Measurements from ENCODE around the gene SERPINH1.

Gene SERPINH1

DNA sequence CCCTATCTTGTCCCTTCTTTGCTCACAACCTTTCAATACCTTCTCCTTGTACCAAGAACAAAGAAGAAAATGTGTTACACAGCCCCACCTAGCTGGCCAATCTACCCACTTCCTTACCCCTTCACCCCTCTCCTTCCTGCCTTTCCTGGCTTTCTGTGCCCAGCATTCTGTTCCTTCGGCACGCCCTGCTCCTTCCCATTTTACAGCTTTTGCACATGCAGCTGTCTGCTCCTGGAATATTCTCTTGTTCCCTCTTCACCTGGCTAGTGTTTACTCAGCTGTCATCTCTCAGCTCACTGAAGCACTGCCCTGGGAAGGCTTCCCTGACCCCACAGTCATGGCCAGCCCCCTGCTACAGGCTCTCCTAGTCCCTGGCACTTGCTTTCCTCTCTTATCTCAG, 30.7 kb downstream of the SERPINH1 start:
- in situ Hi-C loops (cut with MboI; ENCODE audit: low sequenced_read_pairs) = no loop called here

DNA sequence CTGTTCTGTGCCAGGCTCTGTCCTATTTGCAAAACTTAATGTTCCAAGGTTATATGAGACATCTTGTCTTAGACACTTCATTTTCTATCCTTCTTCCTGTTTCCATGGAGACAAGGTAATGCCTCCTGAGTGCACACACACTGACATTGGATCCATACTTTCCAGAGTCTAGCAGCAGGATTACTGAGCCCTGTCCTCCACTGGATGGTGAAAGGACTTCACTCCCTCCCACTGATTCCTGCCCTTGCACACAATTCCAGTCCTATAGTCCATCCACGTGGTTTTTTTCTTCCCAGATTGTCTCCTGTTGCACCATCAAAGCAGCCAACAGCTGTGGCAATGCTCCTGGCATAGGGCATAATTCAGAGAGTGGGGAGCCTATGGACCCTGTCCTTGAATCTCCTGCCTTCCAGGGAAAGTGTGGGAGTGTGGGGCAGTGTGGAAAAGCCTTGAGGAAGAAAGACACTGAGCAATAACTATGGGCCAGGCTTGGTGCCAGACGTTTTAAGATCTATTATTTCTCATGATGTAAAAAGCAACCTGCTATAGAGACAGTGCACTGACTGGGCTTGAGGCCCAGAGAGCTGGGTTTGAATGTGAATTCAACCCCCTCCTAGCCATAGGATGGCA, 31.3 kb downstream of the SERPINH1 start:
- in situ Hi-C loops (cut with MboI; ENCODE audit: low sequenced_read_pairs) = no loop called here

GRCh38 chr11:75594211-75594610, 32.2 kb downstream of the SERPINH1 start:
- in situ Hi-C loops (cut with MboI; ENCODE audit: low sequenced_read_pairs) = no loop called here

GRCh38 chr11:75595429-75595828, 33.4 kb downstream of the SERPINH1 start:
- in situ Hi-C loops (cut with MboI; ENCODE audit: low sequenced_read_pairs) = no loop called here

DNA sequence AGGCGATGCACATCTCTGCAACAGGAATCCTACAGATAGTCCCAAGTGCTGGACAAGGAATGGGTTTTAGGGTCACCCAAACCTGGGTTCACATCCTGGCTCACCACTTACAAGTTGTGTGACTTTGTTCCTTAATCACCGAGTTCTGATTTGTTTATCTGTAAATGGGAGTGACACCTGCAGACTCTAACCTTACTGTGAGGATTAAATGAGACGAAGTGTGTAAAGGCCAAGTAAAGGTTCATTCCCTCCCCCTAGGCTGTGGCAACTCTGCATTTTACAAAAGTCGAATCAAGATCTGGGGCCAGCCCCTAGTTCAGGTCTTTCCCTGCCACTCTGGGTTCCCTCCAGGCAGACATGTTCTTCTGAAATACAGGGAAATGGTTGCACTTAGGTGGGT, 34.9 kb downstream of the SERPINH1 start:
- in situ Hi-C loops (cut with MboI; ENCODE audit: low sequenced_read_pairs) = no loop called here

DNA sequence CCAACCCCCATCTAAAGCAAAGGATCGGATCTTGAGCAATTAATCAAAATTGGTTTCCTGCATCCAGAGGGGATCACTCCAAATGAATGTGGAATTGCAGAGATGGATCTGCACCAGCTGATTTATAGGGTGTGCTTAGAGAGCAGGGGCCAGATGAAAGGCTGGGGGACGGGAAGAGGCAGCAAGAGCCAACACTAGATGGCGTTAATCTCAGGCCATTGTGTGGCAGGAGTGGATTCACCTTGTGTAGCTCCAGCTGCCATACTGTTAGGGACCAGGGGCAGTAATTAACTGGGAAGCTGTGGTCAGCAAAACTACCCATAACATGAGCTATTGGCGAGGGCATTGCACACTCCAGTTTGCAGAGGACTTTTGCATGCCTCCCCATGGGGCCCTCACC, 35.6 kb downstream of the SERPINH1 start:
- in situ Hi-C loops (cut with MboI; ENCODE audit: low sequenced_read_pairs) = no loop called here

DNA sequence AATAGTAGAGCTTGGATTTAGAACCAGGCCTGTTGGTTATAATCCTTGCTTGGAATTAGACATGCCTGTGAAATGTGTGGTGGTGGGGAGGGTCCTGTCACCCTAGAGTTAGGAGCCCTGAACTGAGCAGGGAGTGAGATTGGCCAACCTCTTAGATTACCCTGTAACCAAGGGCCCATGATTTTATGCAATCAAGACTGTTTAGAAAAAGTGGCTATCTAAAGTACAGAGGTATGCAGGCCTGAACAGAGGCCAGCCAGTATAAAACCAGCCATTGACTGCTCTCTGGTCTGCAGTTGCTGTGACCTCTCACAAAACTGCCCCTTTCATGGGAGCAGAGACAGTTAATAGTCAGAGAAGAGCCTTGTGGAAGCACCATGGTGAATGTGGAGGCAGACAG, 36.2 kb downstream of the SERPINH1 start:
- in situ Hi-C loops (cut with MboI; ENCODE audit: low sequenced_read_pairs) = no loop called here

DNA sequence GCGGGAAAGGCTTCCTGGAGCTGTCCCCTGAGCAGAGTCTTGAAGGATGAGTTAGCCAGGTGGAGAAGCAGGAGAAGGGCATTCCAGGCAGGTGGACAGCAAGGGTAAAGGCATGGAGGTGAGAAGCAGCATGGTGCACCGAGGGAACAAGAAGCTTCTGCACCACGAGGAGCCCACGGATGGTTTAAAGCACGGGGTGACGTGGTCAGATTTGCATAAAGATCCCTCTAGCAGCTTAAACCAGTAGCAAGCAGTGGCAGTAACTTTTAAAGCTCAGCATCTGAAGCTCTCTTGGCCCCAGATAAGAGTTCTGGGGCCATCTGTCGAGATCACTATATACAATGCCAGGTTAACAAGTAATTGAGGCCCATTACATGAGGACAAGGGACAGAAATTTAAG, 36.8 kb downstream of the SERPINH1 start:
- in situ Hi-C loops (cut with MboI; ENCODE audit: low sequenced_read_pairs) = no loop called here

DNA sequence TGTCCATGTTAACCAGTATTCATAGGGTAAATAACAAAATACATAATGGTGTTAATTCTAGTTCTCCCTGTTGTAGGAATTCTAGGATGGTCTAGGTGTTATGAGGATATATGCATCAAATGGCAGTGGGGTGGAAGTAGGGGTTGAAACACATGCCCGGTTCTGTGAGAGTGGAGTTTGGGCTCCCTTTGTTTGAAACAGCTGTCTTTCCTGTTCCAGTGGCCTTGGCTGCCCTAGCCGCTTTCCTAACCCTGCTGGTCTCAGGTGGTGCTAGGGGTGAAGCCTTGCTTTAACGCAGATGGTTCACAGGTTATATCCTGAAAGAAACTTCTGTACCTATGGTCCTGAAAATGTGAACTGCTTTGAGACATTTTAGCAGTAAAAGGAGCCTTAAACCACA, 38.3 kb downstream of the SERPINH1 start:
- in situ Hi-C loops (cut with MboI; ENCODE audit: low sequenced_read_pairs) = no loop called here

DNA sequence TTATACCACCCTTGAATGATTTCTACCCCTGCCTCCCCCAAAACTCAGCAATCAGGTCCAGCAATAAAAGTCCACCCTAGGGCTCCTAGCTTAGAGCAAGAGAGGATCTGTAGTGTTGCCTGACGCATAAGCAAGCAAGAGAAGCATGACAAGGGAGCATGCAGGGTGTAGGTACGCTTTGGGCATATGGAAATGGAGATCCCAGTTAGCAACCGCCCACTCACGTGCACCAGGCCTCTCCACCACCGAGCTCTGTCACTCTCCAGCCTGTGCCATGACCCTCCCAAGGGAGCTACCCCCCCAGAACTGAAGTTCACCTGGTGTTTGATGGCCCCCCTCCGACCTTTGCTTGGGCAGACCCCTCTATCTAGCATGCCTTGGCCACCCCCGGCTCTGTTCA, 39.4 kb downstream of the SERPINH1 start:
- in situ Hi-C loops (cut with MboI; ENCODE audit: low sequenced_read_pairs) = no loop called here

DNA sequence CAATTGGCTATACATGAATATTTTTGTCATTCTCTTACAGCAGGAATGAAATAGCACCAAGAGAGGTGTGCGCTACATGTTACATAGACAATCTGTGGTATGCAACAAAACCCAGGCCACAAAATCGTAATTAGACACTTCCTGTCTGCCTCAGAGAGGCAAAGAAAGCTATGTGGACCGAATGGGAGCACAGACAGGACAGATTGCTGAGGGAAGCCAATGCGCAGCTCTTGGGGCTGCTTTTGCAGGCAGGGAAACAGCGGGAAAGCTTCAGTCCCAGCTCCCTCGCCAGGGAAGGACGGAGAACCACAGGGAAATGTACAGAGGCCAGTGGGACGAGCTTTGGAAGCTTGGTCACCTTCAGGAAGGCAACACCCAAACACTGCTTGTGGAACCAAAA, 40.9 kb downstream of the SERPINH1 start:
- in situ Hi-C loops (cut with MboI; ENCODE audit: low sequenced_read_pairs) = no loop called here

DNA sequence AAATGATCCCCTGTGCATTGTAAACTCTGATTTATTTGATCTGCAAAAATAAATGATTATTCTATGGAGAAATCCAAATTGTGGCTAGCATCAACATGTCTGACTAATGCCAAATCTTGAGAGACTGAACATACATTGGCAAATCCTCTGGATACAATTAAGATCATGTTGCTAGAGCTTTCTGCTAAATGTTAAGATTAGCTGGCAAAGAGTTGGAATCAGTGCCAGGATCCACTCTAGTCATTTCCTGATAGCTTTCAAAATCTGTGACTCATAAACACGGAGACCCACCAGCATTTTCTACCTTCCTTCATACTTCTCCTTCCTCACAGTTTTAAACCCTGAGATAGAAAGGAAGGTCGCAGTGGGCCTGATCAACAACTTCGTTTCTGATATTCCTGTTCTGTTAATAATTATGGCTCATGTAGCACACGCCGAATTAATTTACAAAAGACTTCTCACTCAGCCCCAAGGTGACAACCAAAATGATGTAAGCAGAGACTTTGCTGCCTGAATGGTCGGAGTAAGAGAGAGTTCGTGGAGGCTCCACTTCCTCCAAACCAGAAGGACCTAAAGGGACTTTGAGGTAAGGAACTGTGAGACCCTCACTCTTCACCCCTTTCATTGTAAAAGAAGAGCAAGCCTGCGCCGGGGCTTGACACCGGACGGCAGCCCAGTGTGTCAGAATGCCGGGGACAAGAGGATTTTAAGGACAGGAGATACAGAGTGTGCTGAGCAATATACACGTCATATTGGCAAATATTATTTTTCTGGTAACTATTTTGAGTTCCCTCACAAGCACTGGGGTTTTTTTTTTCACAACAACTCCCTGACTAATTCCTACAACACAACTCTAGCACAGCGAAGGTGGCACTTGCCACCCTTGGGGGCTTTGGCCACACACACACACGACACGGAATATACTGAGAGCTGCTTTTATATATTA, 42.0 kb downstream of the SERPINH1 start:
- in situ Hi-C loops (cut with MboI; ENCODE audit: low sequenced_read_pairs) = no loop called here

- in situ Hi-C loops (cut with MboI; ENCODE audit: low sequenced_read_pairs) = no loop called here
Observed at GRCh38 chr11:75606099-75606498, 44.0 kb downstream of the SERPINH1 start.

GRCh38 chr11:75611823-75612222, 49.8 kb downstream of the SERPINH1 start:
- in situ Hi-C loops (cut with MboI; ENCODE audit: low sequenced_read_pairs) = no loop called here

GRCh38 chr11:75615751-75616150, 53.7 kb downstream of the SERPINH1 start:
- in situ Hi-C loops (cut with MboI; ENCODE audit: low sequenced_read_pairs) = no loop called here

DNA sequence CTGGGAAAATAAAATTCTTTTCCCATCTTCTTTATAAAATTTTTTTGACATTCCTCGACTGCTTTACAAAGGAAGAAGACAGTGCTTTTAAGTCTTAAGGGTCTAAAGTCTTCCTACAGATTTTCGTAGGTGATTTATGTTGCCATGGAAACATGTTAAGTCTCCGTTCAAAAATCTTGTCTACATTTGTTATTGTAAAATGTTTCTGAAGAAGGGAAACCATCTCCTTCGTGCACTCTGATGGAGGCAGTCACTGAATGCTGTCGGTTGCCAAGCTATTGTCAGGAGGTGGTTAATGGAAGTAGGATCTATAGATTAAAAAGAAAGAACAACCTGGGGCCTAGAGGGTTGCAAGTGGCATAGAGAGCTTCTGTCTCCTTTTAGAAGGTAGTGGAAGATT, 54.2 kb downstream of the SERPINH1 start:
- in situ Hi-C loops (cut with MboI; ENCODE audit: low sequenced_read_pairs) = no loop called here

Measured in HL-60/S4 (cell line).